T1000 (cell line): ENCODE results near the gene APOC4.
"Not testable (repeated sequence)": the region's sequence is repeated elsewhere in the genome, so short reads cannot be mapped to it uniquely, and the experiment has no call there.

Experiments
- DNase-seq: peaks from one replicate; lab custom pipeline; 2025; ENCODE audit warnings: mixed read lengths; lab: John Stamatoyannopoulos, UW

APOC4 gene

GRCh38 chr19:44958090-44958489, 16.1 kb downstream of the APOC4 start:
- DNase-seq, result no peak

DNA sequence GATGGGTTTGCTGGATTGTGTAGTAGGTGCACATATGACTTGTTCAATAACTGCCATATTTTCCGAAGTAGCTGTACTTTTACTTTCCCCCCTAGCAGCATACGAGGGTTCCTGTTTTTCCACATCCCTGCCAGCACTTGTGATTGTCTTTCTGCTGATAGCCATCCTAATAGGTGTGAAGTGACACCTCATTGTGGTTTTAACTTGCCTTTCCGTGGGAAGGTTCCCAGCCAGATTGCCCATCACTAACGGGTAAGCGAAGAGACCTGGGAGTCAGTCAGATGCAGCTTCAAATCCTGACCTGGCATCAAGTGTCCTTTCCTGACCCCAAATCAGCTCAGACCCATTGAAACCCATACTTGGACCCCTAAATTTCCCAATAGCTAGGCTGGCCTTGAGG, 17.7 kb downstream of the APOC4 start:
- no peak for DNase-seq

- no peak for DNase-seq
These were observed 19.1 kb downstream of the APOC4 start for GRCh38 chr19:44960906-44961728.

DNA sequence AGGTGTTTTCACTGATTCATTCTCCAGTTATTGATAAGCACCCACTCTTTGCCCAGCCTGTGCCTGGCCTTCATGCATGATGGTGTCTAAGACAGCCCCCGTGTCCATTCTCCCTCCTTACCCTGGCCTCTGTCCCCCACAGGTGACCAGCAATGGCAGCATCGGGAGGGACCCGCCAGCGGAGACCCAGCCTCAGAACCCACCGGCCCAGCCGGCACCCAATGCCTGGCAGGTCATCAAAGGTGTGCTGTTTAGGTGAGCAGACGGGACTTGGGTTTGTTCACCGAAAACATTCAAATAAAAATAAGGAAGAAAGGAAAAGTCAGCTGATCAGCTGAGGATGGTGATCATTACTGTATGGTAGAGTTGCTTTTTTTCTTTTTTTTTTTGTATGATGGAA, 19.8 kb downstream of the APOC4 start:
- DNase-seq, result no peak

- DNase-seq, result no peak
These were observed 26.1 kb downstream of the APOC4 start for GRCh38 chr19:44968118-44968517.

GRCh38 chr19:44968670-44969069, 26.6 kb downstream of the APOC4 start:
- no peak for DNase-seq

- no peak for DNase-seq
These were observed 27.4 kb downstream of the APOC4 start for GRCh38 chr19:44969437-44969836.

- not testable (repeated sequence) for DNase-seq
These were observed 29.4 kb downstream of the APOC4 start for GRCh38 chr19:44971451-44971850.

- no peak for DNase-seq
These were observed 30.8 kb downstream of the APOC4 start for GRCh38 chr19:44972802-44973201.

DNA sequence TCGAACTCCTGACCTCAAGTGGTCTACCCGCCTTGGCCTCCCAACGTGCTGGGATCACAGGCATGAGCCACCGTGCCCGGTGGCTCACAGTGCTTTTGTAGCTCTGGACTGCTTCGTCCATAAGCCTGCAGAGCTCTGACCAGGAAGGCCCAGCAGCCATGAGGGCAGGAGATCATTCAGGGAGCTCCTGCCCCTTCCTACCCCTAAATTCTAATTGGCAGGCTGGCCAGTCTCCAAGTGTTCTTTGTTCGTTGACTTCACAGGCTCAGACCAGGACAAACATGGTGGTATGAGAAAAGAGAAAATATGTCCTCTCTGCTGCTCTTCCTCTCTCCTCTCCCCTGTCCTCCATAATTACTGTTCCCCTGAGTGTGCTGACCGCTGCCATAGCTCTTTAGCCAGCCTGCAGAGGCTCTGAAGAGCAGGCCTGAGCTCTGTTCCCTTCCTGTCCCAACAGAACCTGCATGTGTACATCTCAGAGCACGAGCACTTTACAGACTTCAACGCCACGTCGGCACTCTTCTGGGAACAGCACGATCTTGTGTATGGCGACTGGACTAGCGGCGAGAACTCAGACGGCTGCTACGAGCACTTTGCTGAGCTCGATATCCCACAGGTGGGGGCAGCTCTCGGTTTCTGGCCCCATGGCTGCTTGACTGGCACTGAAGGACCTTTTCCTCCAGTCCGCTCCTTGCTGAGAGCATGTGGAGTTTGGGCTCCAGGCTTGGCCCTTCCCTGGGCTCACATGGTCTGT, 32.1 kb downstream of the APOC4 start:
- no peak for DNase-seq

GRCh38 chr19:44974857-44975256, 32.8 kb downstream of the APOC4 start:
- no peak for DNase-seq

- no peak for DNase-seq
These were observed 33.4 kb downstream of the APOC4 start for GRCh38 chr19:44975444-44975843.

DNA sequence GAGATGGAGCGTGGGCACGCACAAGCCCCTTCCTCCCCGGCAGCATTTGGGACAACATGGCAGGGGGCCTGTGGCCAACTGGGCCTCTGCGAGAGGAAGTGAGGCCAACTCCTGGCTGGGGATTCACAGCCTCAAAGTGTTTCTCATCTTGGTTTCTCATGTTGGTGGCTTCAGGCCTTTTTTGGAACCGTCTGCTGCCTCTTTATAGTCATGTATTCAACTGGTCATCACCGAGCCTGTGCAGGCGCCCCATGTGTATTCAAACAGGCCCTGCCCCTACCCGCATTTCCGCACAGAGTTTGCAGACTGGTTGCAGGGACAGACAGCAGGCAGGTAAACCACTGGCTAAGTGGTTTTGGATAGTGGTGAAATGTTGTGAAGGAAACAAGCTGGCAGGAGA, 42.0 kb downstream of the APOC4 start:
- no peak for DNase-seq

GRCh38 chr19:44985445-44985844, 43.4 kb downstream of the APOC4 start:
- no peak for DNase-seq

DNA sequence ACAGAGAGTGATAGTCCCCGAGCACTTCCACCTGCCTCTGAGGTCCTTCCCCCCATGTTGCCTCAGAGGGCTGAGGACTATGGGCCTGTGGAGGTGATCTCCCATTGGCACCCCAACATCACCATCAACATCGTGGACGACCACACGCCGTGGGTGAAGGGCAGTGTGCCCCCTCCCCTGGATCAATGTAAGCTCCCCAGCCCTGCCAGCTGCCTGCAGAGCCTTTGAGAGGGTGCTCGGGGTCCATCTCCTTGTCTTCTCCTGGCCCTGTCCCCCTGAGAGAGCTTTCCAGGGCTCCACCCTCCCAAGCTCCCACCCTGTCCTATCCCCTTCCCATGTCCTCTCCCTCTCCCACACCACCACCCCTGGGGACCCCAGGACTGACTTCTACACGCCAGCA, 44.4 kb downstream of the APOC4 start:
- DNase-seq, result no peak

DNA sequence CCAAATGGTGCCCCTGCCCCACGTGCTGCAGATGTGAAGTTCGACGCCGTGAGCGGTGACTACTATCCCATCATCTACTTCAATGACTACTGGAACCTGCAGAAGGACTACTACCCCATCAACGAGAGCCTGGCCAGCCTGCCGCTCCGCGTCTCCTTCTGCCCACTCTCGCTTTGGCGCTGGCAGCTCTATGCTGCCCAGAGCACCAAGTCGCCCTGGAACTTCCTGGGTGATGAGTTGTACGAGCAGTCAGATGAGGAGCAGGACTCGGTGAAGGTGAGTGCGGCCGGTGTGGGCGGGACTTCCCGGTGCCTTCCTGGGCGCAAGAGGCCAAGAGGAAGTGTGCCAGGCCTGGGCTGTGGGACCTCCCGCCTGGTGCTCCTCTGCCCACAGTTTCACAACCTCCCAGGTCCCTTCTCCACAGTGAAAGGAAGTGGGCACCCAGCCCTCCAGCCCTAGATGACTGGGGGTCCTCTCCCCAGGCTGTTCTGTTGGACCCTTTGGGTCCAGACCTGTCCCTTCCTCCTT, 45.2 kb downstream of the APOC4 start:
- DNase-seq, result no peak

DNA sequence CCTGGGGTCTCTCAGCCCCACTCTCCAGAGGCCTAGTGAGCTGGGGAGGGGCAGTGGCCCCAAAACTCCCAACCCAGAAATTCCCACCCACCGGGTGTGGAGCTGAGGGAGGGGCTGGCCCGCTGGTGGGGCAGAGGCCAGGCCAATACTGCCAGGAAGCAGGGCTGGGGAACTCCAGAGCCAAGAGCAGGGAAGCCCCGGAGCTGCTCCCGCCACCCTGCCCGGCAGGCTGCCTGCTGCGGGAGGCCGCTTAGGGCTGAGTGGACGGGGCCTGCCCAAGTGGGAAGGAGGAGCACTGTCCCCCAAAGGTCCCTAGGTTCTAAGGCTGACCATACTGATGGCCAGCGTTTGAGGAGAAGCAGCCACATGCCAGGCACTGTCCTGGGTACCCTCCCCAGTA, 46.2 kb downstream of the APOC4 start:
- no peak for DNase-seq

- no peak for DNase-seq
These were observed 47.0 kb downstream of the APOC4 start for GRCh38 chr19:44988896-44989556.

- no peak for DNase-seq
These were observed 48.4 kb downstream of the APOC4 start for GRCh38 chr19:44990459-44990858.

DNA sequence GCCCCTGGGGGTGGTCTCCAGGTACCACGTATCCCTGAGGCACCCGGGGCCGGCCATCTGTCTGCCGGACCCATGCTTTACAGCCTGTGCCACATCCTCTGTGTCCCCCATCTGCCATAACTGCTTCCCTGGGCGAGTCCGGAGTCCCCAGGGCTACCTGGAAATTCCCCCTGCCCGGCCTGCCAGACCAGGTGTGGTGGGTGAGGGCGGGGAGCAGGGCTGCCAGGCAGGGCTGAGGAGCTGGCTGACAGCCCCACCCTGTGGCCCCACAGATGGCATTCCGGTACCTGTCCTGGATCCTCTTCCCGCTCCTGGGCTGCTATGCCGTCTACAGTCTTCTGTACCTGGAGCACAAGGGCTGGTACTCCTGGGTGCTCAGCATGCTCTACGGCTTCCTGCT, 48.9 kb downstream of the APOC4 start:
- no peak for DNase-seq

GRCh38 chr19:44992336-44993163, 50.5 kb downstream of the APOC4 start:
- DNase-seq, result no peak

DNA sequence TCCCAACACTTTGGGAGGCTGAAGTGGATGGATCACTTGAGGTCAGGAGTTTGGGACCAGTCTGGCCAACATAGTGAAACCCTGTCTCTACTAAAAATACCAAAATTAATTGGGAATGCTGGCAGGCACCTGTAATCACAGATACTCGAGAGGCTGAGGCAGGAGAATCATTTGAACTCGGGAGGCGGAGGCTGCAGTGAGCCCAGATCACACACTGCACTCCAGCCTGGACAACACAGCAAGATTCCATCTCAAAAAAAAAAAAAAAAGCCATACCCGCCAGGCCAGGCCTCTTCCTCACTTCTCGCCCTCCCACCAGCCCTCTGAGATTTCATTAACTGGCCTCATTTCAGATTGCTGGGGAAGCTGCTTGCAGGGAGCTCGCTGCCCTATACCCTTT, 51.5 kb downstream of the APOC4 start:
- no peak for DNase-seq
